Measurements from ENCODE around the gene TNFRSF6B. TPM values are rescaled to one million over a fixed set of nuclear protein-coding genes. Genes with fewer than 3 reads are reported as not detected.

TNFRSF6B gene
- total and polyA plus RNA-seq, 2 donors (not counting 3 experiments of a cell fraction or from before 2014, with no cell fraction given) = 0.69 to 11.3 TPM

DNA sequence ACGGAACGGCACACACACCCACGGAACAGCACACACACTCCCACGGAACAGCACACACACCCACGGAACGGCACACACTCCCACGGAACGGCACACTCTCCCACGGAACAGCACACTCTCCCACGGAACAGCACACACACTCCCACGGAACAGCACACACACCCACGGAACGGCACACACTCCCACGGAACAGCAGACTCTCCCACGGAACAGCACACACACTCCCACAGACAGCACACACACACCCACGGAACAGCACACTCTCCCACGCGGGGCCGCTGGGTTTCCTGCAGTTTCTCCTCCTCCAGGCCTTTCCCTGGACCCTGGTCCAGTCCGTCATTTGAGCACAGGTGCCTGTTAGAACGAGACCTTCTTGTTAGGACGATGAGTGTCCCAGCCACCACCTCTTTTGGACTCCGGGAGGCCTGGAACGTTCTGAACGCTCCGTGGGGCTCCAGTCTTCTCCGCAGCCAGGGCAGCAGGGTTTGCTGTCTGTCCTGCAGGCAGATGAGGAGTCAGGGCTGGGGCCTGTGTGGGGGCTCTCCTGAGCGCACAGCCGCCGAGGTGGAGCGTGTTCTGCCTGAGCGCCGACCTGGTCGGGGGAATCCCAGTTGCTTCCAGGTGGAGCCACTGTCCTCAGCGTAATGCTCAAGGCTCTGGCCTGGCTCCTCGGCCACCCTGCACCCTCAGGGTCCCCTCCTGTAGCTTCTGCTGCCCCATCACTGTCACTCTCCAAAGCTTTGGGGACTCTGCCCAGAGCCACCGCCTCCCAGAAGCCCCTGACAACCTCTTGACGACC, 17.6 kb upstream of the TNFRSF6B start:
- POLR2A ChIA-PET = no interaction called here
- dilution Hi-C loops (cut with MboI; ENCODE audit: extremely low pct_ligation_motif_present, low sequenced_read_pairs) = no loop called here

More for the DNA sequence above, 17.6 kb upstream of the TNFRSF6B start:
- Histone ChIP-seq H3K79me2 (ENCODE audit: control insufficient read depth, insufficient read depth, low read length) (no peaks in the 10 kb centered on the region), H3K9me1 (replicated peaks; ENCODE audit: control insufficient read depth, extremely low read depth, insufficient read depth, low read length) (no peaks in the 10 kb centered on the region), H4K20me1 (replicated peaks; ENCODE audit: control insufficient read depth, extremely low read depth, insufficient read depth, low read length) (no peaks in the 10 kb centered on the region), H3K36me3 (ENCODE audit: control insufficient read depth in 2 of 2, extremely low read depth in 1 of 2, insufficient read depth in 2 of 2, low read length in 2 of 2) (peaks cover 0 to 12% of the 10 kb centered on the region in 2 experiments), H3K4me3 (replicated peaks in 1 of 3; ENCODE audit: insufficient read depth in 1 of 3, low read depth in 1 of 3, low read length in 3 of 3) (no peak overlapping the region), H3K27ac (ENCODE audit: insufficient read depth, low read depth, low read length) (no peak overlapping the region), H2AFZ (ENCODE audit: low read depth, low read length) (no peak overlapping the region), H3K9me3 (replicated peaks; ENCODE audit: control insufficient read depth, insufficient read depth, low read length) (no peaks in the 10 kb centered on the region), H3K4me2 (ENCODE audit: insufficient read depth, low read length) (no peak overlapping the region), H3K27me3 (ENCODE audit: control insufficient read depth in 2 of 2, insufficient read depth in 2 of 2, low read length in 2 of 2) (no peaks in the 10 kb centered on the region), H3K4me1 (ENCODE audit: control insufficient read depth, extremely low read depth, insufficient read depth, low read length) (peaks cover 26% of the 10 kb centered on the region), H3K9ac (replicated peaks; ENCODE audit: extremely low read depth, insufficient read depth, low read length) (no peak overlapping the region)
- intact Hi-C loops (cut with micrococcal nuclease) = no loop called here
- BruUV-seq (replicated peaks) = no TSS peak
- FAIRE-seq (no peak), DNase-seq (ENCODE audit: low read depth, low spot score) (no peak)
- CTCF ChIA-PET = interaction anchor here (0.9 kb wide), 1 partner anchor 13 kb away, joined by 3 read pairs; no protein-coding TSS in a partner anchor
- TF ChIP-seq POLR2AphosphoS5 (IDR thresholded peaks at IDR 0.05; ENCODE audit: insufficient read depth, low read depth, low read length) (no peak), GATA2 (IDR thresholded peaks at IDR 0.05; ENCODE audit: insufficient read depth, insufficient read length, low read depth, low read length) (no peak), POLR2A (IDR thresholded peaks at IDR 0.05; ENCODE audit: low read depth, low read length) (no peak), MYC (IDR thresholded peaks at IDR 0.05; ENCODE audit: low read depth, low read length) (no peak), FOS (IDR thresholded peaks at IDR 0.05; ENCODE audit: borderline replicate concordance, insufficient read depth, low read length) (no peak), EZH2 (IDR thresholded peaks at IDR 0.05; ENCODE audit: borderline replicate concordance, low read depth, low read length, severe bottlenecking) (no peak), JUN (IDR thresholded peaks at IDR 0.05; ENCODE audit: borderline replicate concordance, insufficient read depth, insufficient read length, low read depth) (no peak)
- TF ChIP-seq, protein P1, sequence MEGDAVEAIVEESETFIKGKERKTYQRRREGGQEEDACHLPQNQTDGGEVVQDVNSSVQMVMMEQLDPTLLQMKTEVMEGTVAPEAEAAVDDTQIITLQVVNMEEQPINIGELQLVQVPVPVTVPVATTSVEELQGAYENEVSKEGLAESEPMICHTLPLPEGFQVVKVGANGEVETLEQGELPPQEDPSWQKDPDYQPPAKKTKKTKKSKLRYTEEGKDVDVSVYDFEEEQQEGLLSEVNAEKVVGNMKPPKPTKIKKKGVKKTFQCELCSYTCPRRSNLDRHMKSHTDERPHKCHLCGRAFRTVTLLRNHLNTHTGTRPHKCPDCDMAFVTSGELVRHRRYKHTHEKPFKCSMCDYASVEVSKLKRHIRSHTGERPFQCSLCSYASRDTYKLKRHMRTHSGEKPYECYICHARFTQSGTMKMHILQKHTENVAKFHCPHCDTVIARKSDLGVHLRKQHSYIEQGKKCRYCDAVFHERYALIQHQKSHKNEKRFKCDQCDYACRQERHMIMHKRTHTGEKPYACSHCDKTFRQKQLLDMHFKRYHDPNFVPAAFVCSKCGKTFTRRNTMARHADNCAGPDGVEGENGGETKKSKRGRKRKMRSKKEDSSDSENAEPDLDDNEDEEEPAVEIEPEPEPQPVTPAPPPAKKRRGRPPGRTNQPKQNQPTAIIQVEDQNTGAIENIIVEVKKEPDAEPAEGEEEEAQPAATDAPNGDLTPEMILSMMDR (IDR thresholded peaks at IDR 0.05; ENCODE audit: extremely low read depth in 1 of 2, insufficient read depth in 1 of 2, low read depth in 1 of 2, low read length in 2 of 2) = no peak
- TF ChIP-seq, protein P2, sequence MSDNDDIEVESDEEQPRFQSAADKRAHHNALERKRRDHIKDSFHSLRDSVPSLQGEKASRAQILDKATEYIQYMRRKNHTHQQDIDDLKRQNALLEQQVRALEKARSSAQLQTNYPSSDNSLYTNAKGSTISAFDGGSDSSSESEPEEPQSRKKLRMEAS (IDR thresholded peaks at IDR 0.05; ENCODE audit: insufficient read depth, insufficient read length) = no peak
